LNCaP clone FGC (cell line): ENCODE measurements around the gene XPR1.
A peak's percentile ranks its signal among the peaks of the same experiment; 100 is the strongest.

Source experiments
- DNase-seq: peaks from one replicate; pipeline ENCODE4 v3.0.0-alpha.2; 2011; ENCODE audit warnings: low read depth
- H3K4me3 ChIP-seq: 2 replicates; pipeline ENCODE4 v1.5.1; 2011; ENCODE audit warnings: mild to moderate bottlenecking, low read depth, low read length, control low read depth
- CTCF ChIP-seq: IDR thresholded peaks from 2 replicates; pipeline ENCODE4 v1.5.1; 2012; ENCODE audit warnings: mild to moderate bottlenecking; ENCODE audit not compliant: control insufficient read depth, insufficient read depth; ENCODE audit errors: extremely low read depth

Gene XPR1

DNA sequence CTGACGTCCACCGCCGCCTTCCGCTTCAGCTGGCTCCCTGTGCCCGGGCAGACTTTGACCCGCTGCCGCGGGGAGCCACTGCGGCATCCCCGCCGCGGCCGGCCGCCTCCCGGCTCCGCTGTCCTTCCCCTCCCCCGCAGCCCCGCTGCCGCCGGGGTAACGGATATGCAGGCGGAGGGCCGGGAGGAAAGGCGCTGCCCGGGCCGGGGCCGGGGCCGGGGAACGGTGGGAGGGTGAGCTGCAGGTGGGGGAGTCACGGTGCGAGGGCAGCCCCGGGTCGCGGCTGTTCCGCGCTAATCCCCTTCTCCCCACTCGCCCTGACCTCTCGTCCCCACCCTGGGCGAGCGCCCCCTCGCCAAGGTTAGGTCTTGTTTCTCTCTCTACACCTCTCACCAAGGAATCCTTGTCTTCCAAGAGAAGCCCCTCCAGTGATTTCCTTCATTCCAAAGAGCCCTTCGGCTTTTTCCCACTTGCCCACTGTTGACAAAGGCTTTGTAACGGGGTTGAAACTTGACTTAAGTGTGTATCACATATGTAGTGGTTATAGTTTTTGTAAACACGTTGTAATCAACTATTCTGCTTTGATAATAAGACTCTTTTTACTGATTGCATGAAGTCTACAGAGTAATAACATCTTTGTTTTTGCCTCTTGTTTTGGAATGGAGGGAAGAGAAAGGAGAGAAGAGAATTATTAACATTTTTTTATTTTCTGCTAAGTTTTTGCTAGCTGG is 669 bp downstream of the XPR1 start:
- H3K4me3 ChIP-seq = peak overlapping the region; percentile 85
- no peak for DNase-seq
- TF ChIP-seq CTCF = peak; percentile 28; the same call in 1 of the 2 replicates

GRCh38 chr1:180633057-180634056 is 1.5 kb downstream of the XPR1 start:
- TF ChIP-seq CTCF = no peak
- peak overlapping the region; percentile 85; the same call in 1 of the 2 replicates for H3K4me3 ChIP-seq
- DNase-seq = no peak

DNA sequence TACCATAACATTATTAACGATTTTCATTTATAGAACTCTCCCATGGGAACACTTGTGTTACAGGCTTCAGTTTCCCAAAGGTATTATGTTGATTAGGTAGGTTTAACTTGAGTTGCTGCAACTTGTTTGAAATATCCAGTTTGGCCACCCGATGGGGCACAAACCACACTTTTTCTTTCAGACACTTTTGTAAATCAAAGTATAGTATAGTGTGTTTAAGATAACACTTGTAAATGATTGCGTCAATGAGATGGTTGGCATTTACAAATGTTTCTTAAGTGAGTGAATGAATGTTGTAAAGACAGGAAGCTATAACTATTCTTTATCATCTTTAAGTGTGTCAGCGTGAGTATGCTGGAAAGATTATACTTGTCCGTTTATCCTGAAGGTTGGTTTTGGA is 4.3 kb downstream of the XPR1 start:
- peak; percentile 22 for DNase-seq
- TF ChIP-seq CTCF = peak; percentile 54
- H3K4me3 ChIP-seq = no peak overlapping the region

DNA sequence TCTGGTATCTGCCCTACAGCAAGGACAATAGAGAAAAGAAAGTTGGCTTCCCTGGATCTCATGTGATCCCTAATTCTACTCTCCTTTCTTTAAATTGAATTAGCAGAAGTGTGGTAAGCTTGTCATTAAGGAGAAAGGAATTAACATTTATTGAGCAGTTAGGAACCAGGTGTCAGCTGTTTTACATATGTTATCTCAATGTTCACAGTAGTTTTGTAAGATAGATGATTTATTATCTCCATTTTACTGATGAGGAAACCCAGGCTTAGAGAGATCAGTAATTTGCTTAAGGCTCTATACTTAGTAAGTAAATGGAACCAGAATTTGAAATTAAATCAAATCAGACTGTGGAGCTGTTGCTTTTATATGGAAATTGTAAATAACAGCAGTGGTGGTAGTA is 8.0 kb downstream of the XPR1 start:
- H3K4me3 ChIP-seq = no peak overlapping the region
- DNase-seq = no peak
- TF ChIP-seq CTCF = no peak

GRCh38 chr1:180640531-180640949 is 8.7 kb downstream of the XPR1 start:
- no peak overlapping the region for H3K4me3 ChIP-seq
- no peak for TF ChIP-seq CTCF

DNA sequence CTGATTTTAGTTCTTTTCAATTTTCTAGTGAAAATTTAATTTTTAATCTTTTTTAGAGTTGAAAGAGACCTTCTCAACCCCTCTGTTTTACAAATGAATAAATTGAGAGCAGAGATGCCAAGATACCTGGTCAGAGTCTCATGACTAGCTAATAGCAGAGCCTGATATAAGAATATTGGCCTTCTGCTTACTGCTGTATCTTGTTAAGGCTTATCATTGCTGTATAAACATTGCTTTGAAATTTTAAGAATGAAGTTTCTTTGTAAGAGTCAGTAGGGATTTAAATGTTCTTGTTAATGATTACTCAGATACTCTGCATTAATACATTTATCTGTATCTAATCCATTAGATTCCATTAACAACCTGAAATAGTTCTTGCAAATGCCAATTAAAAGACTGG is 9.8 kb downstream of the XPR1 start:
- no peak for TF ChIP-seq CTCF
- no peak overlapping the region for H3K4me3 ChIP-seq
- no peak for DNase-seq

More at GRCh38 chr1:180640531-180640949, 8.7 kb downstream of the XPR1 start:
- DNase-seq = no peak
